ENCODE results near the gene NCK1. TPM values are rescaled to one million over a fixed set of nuclear protein-coding genes. Genes with fewer than 3 reads are reported as not detected.
A peak's percentile ranks its signal among the peaks of the same experiment; 100 is the strongest.

NCK1 gene
- 10 to 100 TPM; 22.7 to 56.4 (median 33.0) TPM for total RNA-seq

- Histone ChIP-seq H3K4me1 (replicated peaks in 1 of 2) (peaks cover 5 to 11% of the 10 kb centered on the region in 2 donors), H3K4me3 (peak within 1 kb of the TSS; percentile 76 to 95 (median 83)), H3K27ac (peak within 1 kb of the TSS; percentile 95 to 98)
- ATAC-seq (replicated peaks in 6 of 8): peak; percentile 95 to 98 (median 97)
- in situ Hi-C loops (cut with MboI; ENCODE audit: low pct_unique_long_range_greater_than_20kb in 2 of 9, low sequenced_read_pairs in 9 of 9, unreplicated experiment in 9 of 9): loop anchor here in 1 of 9 experiments (25.0 kb wide), 1 partner anchor 150 kb away; no protein-coding TSS in a partner anchor
- 0% methylated on average over 2 to 10 of the region's 67 CpGs; no CpG with 5 or more reads in 5 of the 10 experiments for WGBS, 10 experiments
Observed at GRCh38 chr3:136861890-136862616, at the start of gene NCK1. Gene NCK1 (plus strand): TSS chr3:136862208. CDS start chr3:136928002, 65,794 bp downstream.

GRCh38 chr3:136817448-136817847 is 44.6 kb upstream of the NCK1 start:
- Histone ChIP-seq H3K4me1 (replicated peaks in 1 of 2) (peaks cover 0 to 21% of the 10 kb centered on the region in 2 donors), H3K4me3 (no peak overlapping the region), H3K27ac (no peak overlapping the region)
- WGBS, 10 experiments: 0 to 100% (median 68%) methylated on average over 1 of the region's 1 CpG; no CpG with 5 or more reads in 2 of the 10 experiments
- in situ Hi-C loops (cut with MboI; ENCODE audit: low pct_unique_long_range_greater_than_20kb in 2 of 9, low sequenced_read_pairs in 9 of 9, unreplicated experiment in 9 of 9): no loop called here
- no peak for ATAC-seq (replicated peaks in 6 of 8)

GRCh38 chr3:136818191-136818768 is 43.7 kb upstream of the NCK1 start:
- Histone ChIP-seq H3K4me3 (peak overlapping the region; percentile 49 to 66 (median 63)), H3K27ac (peak overlapping the region in 1 of 2 donors; percentile 68)

GRCh38 chr3:136818769-136819391 is 43.1 kb upstream of the NCK1 start, which contains the start of gene SLC35G2:
Gene SLC35G2 (plus strand): TSS chr3:136819126. CDS start chr3:136854461, 35,335 bp downstream.
- H3K4me3 ChIP-seq: peak within 1 kb of the TSS; percentile 49 to 66 (median 63)
- peak; percentile 31 to 92 (median 84) for ATAC-seq (replicated peaks in 6 of 8)
- peaks cover 0 to 21% of the 10 kb centered on the region in 2 donors for H3K4me1 ChIP-seq (replicated peaks in 1 of 2)
- 0 to 32% (median 3%) methylated on average over 1 to 14 of the region's 60 CpGs; no CpG with 5 or more reads in 4 of the 10 experiments for WGBS, 10 experiments
- in situ Hi-C loops (cut with MboI; ENCODE audit: low pct_unique_long_range_greater_than_20kb in 2 of 9, low sequenced_read_pairs in 9 of 9, unreplicated experiment in 9 of 9): no loop called here
- H3K27ac ChIP-seq: peak within 1 kb of the TSS; percentile 47 to 68

More at GRCh38 chr3:136818191-136818768, 43.7 kb upstream of the NCK1 start:
- 20 to 100% (median 52%) methylated on average over 1 to 6 of the region's 8 CpGs; no CpG with 5 or more reads in 4 of the 10 experiments for WGBS, 10 experiments
- H3K4me1 ChIP-seq (replicated peaks in 1 of 2): peaks cover 0 to 21% of the 10 kb centered on the region in 2 donors
- ATAC-seq (replicated peaks in 6 of 8): peak; percentile 18 to 59 (median 26)
- in situ Hi-C loops (cut with MboI; ENCODE audit: low pct_unique_long_range_greater_than_20kb in 2 of 9, low sequenced_read_pairs in 9 of 9, unreplicated experiment in 9 of 9): no loop called here

- H3K4me1 ChIP-seq (replicated peaks in 1 of 2): peaks cover 0 to 21% of the 10 kb centered on the region in 2 donors
- 0 to 13% (median 0%) methylated on average over 1 to 15 of the region's 21 CpGs; no CpG with 5 or more reads in 7 of the 10 experiments for WGBS, 10 experiments
- in situ Hi-C loops (cut with MboI; ENCODE audit: low pct_unique_long_range_greater_than_20kb in 2 of 9, low sequenced_read_pairs in 9 of 9, unreplicated experiment in 9 of 9): no loop called here
Observed at GRCh38 chr3:136819392-136819730, 42.6 kb upstream of the NCK1 start.

GRCh38 chr3:136819731-136820679 is 42.0 kb upstream of the NCK1 start:
- WGBS, 10 experiments: 0 to 33% (median 13%) methylated on average over 1 to 30 of the region's 51 CpGs; no CpG with 5 or more reads in 3 of the 10 experiments
- Histone ChIP-seq H3K4me3 (peak overlapping the region; percentile 49 to 66 (median 63)), H3K4me1 (replicated peaks in 1 of 2) (peaks cover 0 to 21% of the 10 kb centered on the region in 2 donors), H3K27ac (peak overlapping the region; percentile 47 to 68)
- in situ Hi-C loops (cut with MboI; ENCODE audit: low pct_unique_long_range_greater_than_20kb in 2 of 9, low sequenced_read_pairs in 9 of 9, unreplicated experiment in 9 of 9): no loop called here
- peak; percentile 29 to 65 (median 44) for ATAC-seq (replicated peaks in 6 of 8)

More at GRCh38 chr3:136819392-136819730, 42.6 kb upstream of the NCK1 start:
- ATAC-seq (replicated peaks in 6 of 8): peak; percentile 58 to 74 (median 62)
- Histone ChIP-seq H3K27ac (peak overlapping the region; percentile 47 to 68), H3K4me3 (peak overlapping the region; percentile 49 to 66 (median 63))

GRCh38 chr3:136831461-136831860 is 30.5 kb upstream of the NCK1 start:
- no peak overlapping the region for H3K27ac ChIP-seq
- in situ Hi-C loops (cut with MboI; ENCODE audit: low pct_unique_long_range_greater_than_20kb in 2 of 9, low sequenced_read_pairs in 9 of 9, unreplicated experiment in 9 of 9): no loop called here
- WGBS, 10 experiments: 13 to 100% (median 81%) methylated on average over 1 of the region's 1 CpG; no CpG with 5 or more reads in 2 of the 10 experiments
- no peak overlapping the region for H3K4me3 ChIP-seq
- peaks cover 7 to 9% of the 10 kb centered on the region in 2 donors for H3K4me1 ChIP-seq (replicated peaks in 1 of 2)
- ATAC-seq (replicated peaks in 6 of 8): no peak

- H3K4me1 ChIP-seq (replicated peaks in 1 of 2): peaks cover 21 to 30% of the 10 kb centered on the region in 2 donors
- no peak overlapping the region for H3K27ac ChIP-seq
- ATAC-seq (replicated peaks in 6 of 8): no peak
- H3K4me3 ChIP-seq: no peak overlapping the region
- in situ Hi-C loops (cut with MboI; ENCODE audit: low pct_unique_long_range_greater_than_20kb in 2 of 9, low sequenced_read_pairs in 9 of 9, unreplicated experiment in 9 of 9): no loop called here
- 0 to 100% (median 89%) methylated on average over 1 of the region's 1 CpG; no CpG with 5 or more reads in 3 of the 10 experiments for WGBS, 10 experiments
Observed at GRCh38 chr3:136835089-136835812, 26.8 kb upstream of the NCK1 start.

GRCh38 chr3:136835813-136836510 is 26.0 kb upstream of the NCK1 start:
- 11 to 100% (median 72%) methylated on average over 1 to 2 of the region's 3 CpGs for WGBS, 10 experiments
- no peak overlapping the region for H3K4me3 ChIP-seq
- H3K4me1 ChIP-seq (replicated peaks in 1 of 2): peaks cover 21 to 30% of the 10 kb centered on the region in 2 donors
- in situ Hi-C loops (cut with MboI; ENCODE audit: low pct_unique_long_range_greater_than_20kb in 2 of 9, low sequenced_read_pairs in 9 of 9, unreplicated experiment in 9 of 9): no loop called here
- peak in 1 of 8 experiments; percentile 9 for ATAC-seq (replicated peaks in 6 of 8)
- no peak overlapping the region for H3K27ac ChIP-seq

GRCh38 chr3:136836511-136837156 is 25.4 kb upstream of the NCK1 start:
- peak in 2 of 8 experiments; percentile 20 to 27 for ATAC-seq (replicated peaks in 6 of 8)

More at GRCh38 chr3:136836511-136837156, 25.4 kb upstream of the NCK1 start:
- no peak overlapping the region for H3K4me3 ChIP-seq
- no peak overlapping the region for H3K27ac ChIP-seq
- in situ Hi-C loops (cut with MboI; ENCODE audit: low pct_unique_long_range_greater_than_20kb in 2 of 9, low sequenced_read_pairs in 9 of 9, unreplicated experiment in 9 of 9): no loop called here
- H3K4me1 ChIP-seq (replicated peaks in 1 of 2): peaks cover 21 to 30% of the 10 kb centered on the region in 2 donors

Measured in motor neuron (in vitro differentiated cells).